ENCODE data around the gene SCGB3A2. TPM values are rescaled to one million over a fixed set of nuclear protein-coding genes. Genes with fewer than 3 reads are reported as not detected.
"Not testable (repeated sequence)": the region's sequence is repeated elsewhere in the genome, so short reads cannot be mapped to it uniquely, and the experiment has no call there.

The SCGB3A2 gene
- total RNA-seq, 1 donor from 2014 or later = not detected

DNA sequence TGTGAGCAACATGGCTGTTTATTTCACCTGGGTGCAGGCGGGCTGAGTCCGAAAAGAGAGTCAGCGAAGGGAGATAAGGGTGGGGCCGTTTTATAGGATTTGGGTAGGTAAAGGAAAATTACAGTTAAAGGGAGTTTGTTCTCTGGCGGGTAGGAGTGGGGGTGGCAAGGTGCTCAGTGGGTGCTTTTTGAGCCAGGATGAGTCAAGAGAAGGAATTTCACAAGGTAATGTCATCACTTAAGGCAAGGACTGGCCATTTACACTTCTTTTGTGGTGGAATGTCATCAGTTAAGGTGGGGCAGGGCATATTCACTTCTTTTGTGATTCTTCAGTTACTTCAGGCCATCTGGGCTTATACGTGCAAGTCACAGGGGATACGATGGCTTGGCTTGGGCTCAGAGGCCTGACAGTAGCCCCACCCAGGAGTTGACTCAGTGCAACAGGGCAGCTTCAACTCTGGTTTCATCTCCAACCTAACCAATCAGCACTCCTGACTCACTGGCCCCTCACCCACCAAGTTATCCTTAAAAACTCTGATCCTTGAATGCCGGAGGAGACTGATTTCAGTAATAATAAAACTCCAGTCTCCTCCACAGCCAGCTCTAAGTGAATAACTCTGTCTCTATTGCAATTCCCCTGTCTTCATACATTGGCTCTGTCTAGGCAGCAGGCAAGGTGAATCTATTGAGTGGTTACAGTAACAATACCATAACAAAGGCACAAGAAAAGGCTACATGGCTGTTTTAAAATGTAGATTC, 4.2 kb upstream of the SCGB3A2 start:
- H3K36me3 Mint-ChIP-seq (ENCODE audit: low read depth); H3K27me3 Mint-ChIP-seq; DNase-seq; H3K27ac Mint-ChIP-seq; H3K4me3 Mint-ChIP-seq; H3K9me3 Mint-ChIP-seq; intact Hi-C loops (cut with micrococcal nuclease); H3K4me1 Mint-ChIP-seq: not testable (repeated sequence)

DNA sequence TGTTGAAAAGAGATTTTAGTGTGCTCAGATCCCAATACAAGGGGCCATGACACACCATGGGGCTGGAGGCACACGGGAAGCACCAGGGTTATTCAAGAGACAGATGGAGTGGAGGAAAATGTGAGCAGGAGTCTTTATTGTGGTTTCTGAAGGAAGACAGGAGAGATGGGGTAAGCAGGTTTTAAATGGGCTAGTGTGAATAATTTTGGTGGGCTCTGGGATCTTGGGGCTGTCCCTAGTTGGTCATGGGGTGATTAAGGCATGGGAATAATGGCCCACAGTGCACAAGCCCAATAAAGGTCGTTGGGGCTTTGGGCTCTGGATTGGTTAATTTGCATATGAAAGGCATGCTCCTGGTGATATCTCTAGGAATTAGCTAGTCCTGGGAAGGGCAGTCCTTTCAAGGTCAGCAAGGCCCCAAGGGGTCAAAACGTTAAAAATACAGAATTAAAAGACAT, 3.6 kb upstream of the SCGB3A2 start:
- intact Hi-C loops (cut with micrococcal nuclease) = no loop called here
- Mint-ChIP-seq H3K9me3 (no peaks in the 10 kb centered on the region), H3K27ac (no peak overlapping the region), H3K27me3 (peaks cover 3% of the 10 kb centered on the region), H3K36me3 (ENCODE audit: low read depth) (no peaks in the 10 kb centered on the region), H3K4me3 (no peak overlapping the region), H3K4me1 (no peaks in the 10 kb centered on the region)
- DNase-seq = no peak

- no peak for DNase-seq
- no peaks in the 10 kb centered on the region for H3K9me3 Mint-ChIP-seq
- peaks cover 3% of the 10 kb centered on the region for H3K27me3 Mint-ChIP-seq
Measured at GRCh38 chr5:147876141-147876540, 2.4 kb upstream of the SCGB3A2 start.

GRCh38 chr5:147876626-147877025, 1.9 kb upstream of the SCGB3A2 start:
- Mint-ChIP-seq H3K4me1 (no peaks in the 10 kb centered on the region), H3K4me3 (no peak overlapping the region), H3K27ac (no peak overlapping the region), H3K36me3 (ENCODE audit: low read depth) (no peaks in the 10 kb centered on the region), H3K9me3 (no peaks in the 10 kb centered on the region), H3K27me3 (peaks cover 3% of the 10 kb centered on the region)
- intact Hi-C loops (cut with micrococcal nuclease) = no loop called here
- DNase-seq = no peak

More at GRCh38 chr5:147876141-147876540, 2.4 kb upstream of the SCGB3A2 start:
- Mint-ChIP-seq H3K4me3 (no peak overlapping the region), H3K36me3 (ENCODE audit: low read depth) (no peaks in the 10 kb centered on the region), H3K4me1 (no peaks in the 10 kb centered on the region), H3K27ac (no peak overlapping the region)
- intact Hi-C loops (cut with micrococcal nuclease) = no loop called here

- Mint-ChIP-seq H3K27me3 (peaks cover 6% of the 10 kb centered on the region), H3K27ac (no peak overlapping the region), H3K36me3 (ENCODE audit: low read depth) (no peaks in the 10 kb centered on the region), H3K4me1 (no peaks in the 10 kb centered on the region), H3K9me3 (no peaks in the 10 kb centered on the region), H3K4me3 (no peak overlapping the region)
- intact Hi-C loops (cut with micrococcal nuclease) = no loop called here
- DNase-seq = no peak
Measured at GRCh38 chr5:147879784-147880183, 1.3 kb downstream of the SCGB3A2 start.

DNA sequence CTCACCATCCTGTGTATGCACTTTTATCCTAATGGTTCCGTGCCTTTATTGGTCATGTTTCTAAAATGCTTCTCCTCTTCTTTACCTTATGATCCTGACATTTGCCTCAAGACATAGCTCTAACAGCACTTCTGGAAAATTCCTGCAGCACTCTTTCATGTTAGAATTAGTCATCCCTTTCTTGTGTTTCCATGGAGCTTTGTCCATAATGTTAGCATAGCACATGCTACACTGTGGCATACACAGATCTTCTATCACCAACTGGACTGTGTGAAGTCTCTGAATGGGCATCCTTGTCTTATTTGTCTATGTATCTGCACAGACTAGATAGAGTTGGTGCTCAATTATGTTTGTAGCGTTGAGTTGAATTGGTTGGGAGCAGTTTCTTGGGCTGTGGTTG, 2.0 kb downstream of the SCGB3A2 start:
- H3K27ac Mint-ChIP-seq = no peak overlapping the region
- no peaks in the 10 kb centered on the region for H3K36me3 Mint-ChIP-seq (ENCODE audit: low read depth)
- no peaks in the 10 kb centered on the region for H3K4me1 Mint-ChIP-seq
- H3K9me3 Mint-ChIP-seq = no peaks in the 10 kb centered on the region
- H3K4me3 Mint-ChIP-seq = no peak overlapping the region
- peaks cover 6% of the 10 kb centered on the region for H3K27me3 Mint-ChIP-seq
- intact Hi-C loops (cut with micrococcal nuclease) = no loop called here
- no peak for DNase-seq

GRCh38 chr5:147882586-147883313, 4.2 kb downstream of the SCGB3A2 start:
- DNase-seq = no peak
- no peak overlapping the region for H3K4me3 Mint-ChIP-seq
- intact Hi-C loops (cut with micrococcal nuclease) = no loop called here
- peaks cover 3% of the 10 kb centered on the region for H3K27me3 Mint-ChIP-seq
- no peak overlapping the region for H3K27ac Mint-ChIP-seq
- H3K4me1 Mint-ChIP-seq = no peaks in the 10 kb centered on the region
- H3K36me3 Mint-ChIP-seq (ENCODE audit: low read depth) = no peaks in the 10 kb centered on the region
- H3K9me3 Mint-ChIP-seq = no peaks in the 10 kb centered on the region

GRCh38 chr5:147887026-147887627, 8.6 kb downstream of the SCGB3A2 start:
- Mint-ChIP-seq H3K27ac (no peak overlapping the region), H3K36me3 (ENCODE audit: low read depth) (no peaks in the 10 kb centered on the region), H3K4me3 (no peak overlapping the region), H3K9me3 (no peaks in the 10 kb centered on the region), H3K4me1 (no peaks in the 10 kb centered on the region), H3K27me3 (peaks cover 7% of the 10 kb centered on the region)
- DNase-seq = no peak
- intact Hi-C loops (cut with micrococcal nuclease) = no loop called here

DNA sequence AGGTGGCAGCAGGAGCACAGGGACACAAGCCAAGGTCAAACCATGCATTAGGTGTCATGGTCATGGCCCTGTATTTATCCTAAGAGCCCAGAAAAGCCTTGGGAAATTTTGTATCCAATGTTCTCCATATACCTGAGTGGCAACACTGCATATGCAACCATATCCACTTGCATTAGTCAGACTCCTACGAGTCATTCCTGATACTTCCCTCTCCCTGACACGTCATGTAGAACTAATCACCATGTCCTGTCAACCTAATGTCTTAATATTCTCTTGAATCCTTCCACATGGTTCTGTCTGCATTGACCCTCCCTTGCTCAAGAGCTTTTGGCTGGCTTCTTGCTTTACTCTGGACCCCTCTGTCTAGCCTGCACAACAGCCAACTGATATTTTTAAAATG, 9.4 kb downstream of the SCGB3A2 start:
- no peaks in the 10 kb centered on the region for H3K36me3 Mint-ChIP-seq (ENCODE audit: low read depth)

GRCh38 chr5:147892696-147893296, 14.3 kb downstream of the SCGB3A2 start:
- no peak overlapping the region for H3K27ac Mint-ChIP-seq
- peaks cover 5% of the 10 kb centered on the region for H3K27me3 Mint-ChIP-seq
- DNase-seq = no peak
- H3K9me3 Mint-ChIP-seq = no peaks in the 10 kb centered on the region
- no peak overlapping the region for H3K4me3 Mint-ChIP-seq
- H3K36me3 Mint-ChIP-seq (ENCODE audit: low read depth) = no peaks in the 10 kb centered on the region
- intact Hi-C loops (cut with micrococcal nuclease) = no loop called here
- no peaks in the 10 kb centered on the region for H3K4me1 Mint-ChIP-seq

More for the DNA sequence above, 9.4 kb downstream of the SCGB3A2 start:
- no peaks in the 10 kb centered on the region for H3K9me3 Mint-ChIP-seq
- intact Hi-C loops (cut with micrococcal nuclease) = no loop called here
- DNase-seq = no peak
- no peak overlapping the region for H3K27ac Mint-ChIP-seq
- no peak overlapping the region for H3K4me3 Mint-ChIP-seq
- no peaks in the 10 kb centered on the region for H3K4me1 Mint-ChIP-seq
- H3K27me3 Mint-ChIP-seq = peaks cover 7% of the 10 kb centered on the region

DNA sequence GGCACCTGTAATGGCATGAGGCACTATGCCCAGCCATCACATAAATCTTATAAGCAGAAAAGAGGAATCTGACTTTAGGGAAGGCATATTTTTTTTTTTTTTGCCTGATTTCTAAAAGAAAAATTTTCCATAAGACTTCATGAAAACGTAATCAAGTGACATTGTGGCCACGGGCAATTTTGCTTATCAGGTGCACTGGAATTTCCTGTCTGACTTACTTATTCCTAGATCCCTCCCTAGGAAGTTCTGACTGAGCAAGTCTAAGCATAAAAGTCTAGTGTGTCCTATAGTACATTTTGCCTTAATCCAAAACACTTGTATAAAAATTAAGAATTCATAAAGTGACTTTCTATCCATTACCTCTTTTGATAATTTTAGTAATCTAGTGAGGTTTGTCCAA, 15.3 kb downstream of the SCGB3A2 start:
- peaks cover 5% of the 10 kb centered on the region for H3K27me3 Mint-ChIP-seq
- no peaks in the 10 kb centered on the region for H3K4me1 Mint-ChIP-seq
- intact Hi-C loops (cut with micrococcal nuclease) = no loop called here
- no peaks in the 10 kb centered on the region for H3K36me3 Mint-ChIP-seq (ENCODE audit: low read depth)
- H3K4me3 Mint-ChIP-seq = no peak overlapping the region
- H3K27ac Mint-ChIP-seq = no peak overlapping the region
- H3K9me3 Mint-ChIP-seq = no peaks in the 10 kb centered on the region
- DNase-seq = no peak

- no peaks in the 10 kb centered on the region for H3K9me3 Mint-ChIP-seq
- H3K27me3 Mint-ChIP-seq = peaks cover 4% of the 10 kb centered on the region
- intact Hi-C loops (cut with micrococcal nuclease) = no loop called here
- H3K4me1 Mint-ChIP-seq = no peaks in the 10 kb centered on the region
- H3K36me3 Mint-ChIP-seq (ENCODE audit: low read depth) = no peaks in the 10 kb centered on the region
- no peak overlapping the region for H3K4me3 Mint-ChIP-seq
- no peak overlapping the region for H3K27ac Mint-ChIP-seq
- DNase-seq = no peak
Measured at GRCh38 chr5:147895864-147896263, 17.4 kb downstream of the SCGB3A2 start.

GRCh38 chr5:147898875-147899401, 20.4 kb downstream of the SCGB3A2 start:
- no peaks in the 10 kb centered on the region for H3K4me1 Mint-ChIP-seq
- no peak overlapping the region for H3K27ac Mint-ChIP-seq
- no peak for DNase-seq
- no peaks in the 10 kb centered on the region for H3K9me3 Mint-ChIP-seq
- H3K27me3 Mint-ChIP-seq = peaks cover 4% of the 10 kb centered on the region
- H3K36me3 Mint-ChIP-seq (ENCODE audit: low read depth) = no peaks in the 10 kb centered on the region
- H3K4me3 Mint-ChIP-seq = no peak overlapping the region
- intact Hi-C loops (cut with micrococcal nuclease) = no loop called here

- peaks cover 2% of the 10 kb centered on the region for H3K27me3 Mint-ChIP-seq
- intact Hi-C loops (cut with micrococcal nuclease) = no loop called here
- H3K36me3 Mint-ChIP-seq (ENCODE audit: low read depth) = no peaks in the 10 kb centered on the region
- H3K4me3 Mint-ChIP-seq = no peak overlapping the region
- H3K4me1 Mint-ChIP-seq = no peaks in the 10 kb centered on the region
- no peak overlapping the region for H3K27ac Mint-ChIP-seq
- no peak for DNase-seq
- no peaks in the 10 kb centered on the region for H3K9me3 Mint-ChIP-seq
Measured at GRCh38 chr5:147901599-147902039, 23.1 kb downstream of the SCGB3A2 start.

All from activated CD4-positive, alpha-beta T cell treated with anti-CD3 and anti-CD28 coated beads, Interleukin-2, amount 10 ng/mL, durations not matched to agents 24 days and 14 days (primary cell).